ENCODE results near the gene LRP1B.
"Not testable (repeated sequence)": the region's sequence is repeated elsewhere in the genome, so short reads cannot be mapped to it uniquely, and the experiment has no call there.

The LRP1B gene

GRCh38 chr2:140687825-140688224, 1443.0 kb downstream of the LRP1B start:
- no peak for DNase-seq (ENCODE audit: low read depth)

- DNase-seq (ENCODE audit: low read depth): no peak
Measured at GRCh38 chr2:140683658-140684057, 1447.2 kb downstream of the LRP1B start.

GRCh38 chr2:140680862-140681261, 1450.0 kb downstream of the LRP1B start:
- DNase-seq (ENCODE audit: low read depth): no peak

GRCh38 chr2:140679752-140680151, 1451.1 kb downstream of the LRP1B start:
- DNase-seq (ENCODE audit: low read depth): no peak

- DNase-seq (ENCODE audit: low read depth): no peak
Measured at GRCh38 chr2:140669911-140670310, 1460.9 kb downstream of the LRP1B start.

GRCh38 chr2:140667203-140667602, 1463.6 kb downstream of the LRP1B start:
- no peak for DNase-seq (ENCODE audit: low read depth)

- DNase-seq (ENCODE audit: low read depth): no peak
Measured at GRCh38 chr2:140662504-140662903, 1468.3 kb downstream of the LRP1B start.

GRCh38 chr2:140658760-140659692, 1471.8 kb downstream of the LRP1B start:
- DNase-seq (ENCODE audit: low read depth): no peak

GRCh38 chr2:140657657-140658056, 1473.2 kb downstream of the LRP1B start:
- DNase-seq (ENCODE audit: low read depth): peak; percentile 59

- no peak for DNase-seq (ENCODE audit: low read depth)
Measured at GRCh38 chr2:140654565-140654964, 1476.3 kb downstream of the LRP1B start.

- DNase-seq (ENCODE audit: low read depth): peak; percentile 18
Measured at GRCh38 chr2:140650825-140651224, 1480.0 kb downstream of the LRP1B start.

- DNase-seq (ENCODE audit: low read depth): not testable (repeated sequence)
Measured at GRCh38 chr2:140650134-140650533, 1480.7 kb downstream of the LRP1B start.

GRCh38 chr2:140648393-140648792, 1482.4 kb downstream of the LRP1B start:
- no peak for DNase-seq (ENCODE audit: low read depth)

GRCh38 chr2:140643761-140644187, 1487.0 kb downstream of the LRP1B start:
- DNase-seq (ENCODE audit: low read depth): peak; percentile 72

- DNase-seq (ENCODE audit: low read depth): no peak
Measured at GRCh38 chr2:140641163-140641562, 1489.7 kb downstream of the LRP1B start.

GRCh38 chr2:140639628-140640027, 1491.2 kb downstream of the LRP1B start:
- no peak for DNase-seq (ENCODE audit: low read depth)

GRCh38 chr2:140630557-140630956, 1500.3 kb downstream of the LRP1B start:
- no peak for DNase-seq (ENCODE audit: low read depth)

GRCh38 chr2:140627885-140628284, 1502.9 kb downstream of the LRP1B start:
- no peak for DNase-seq (ENCODE audit: low read depth)

- DNase-seq (ENCODE audit: low read depth): no peak
Measured at GRCh38 chr2:140627136-140627535, 1503.7 kb downstream of the LRP1B start.

GRCh38 chr2:140624200-140624599, 1506.6 kb downstream of the LRP1B start:
- no peak for DNase-seq (ENCODE audit: low read depth)

- DNase-seq (ENCODE audit: low read depth): no peak
Measured at GRCh38 chr2:140621583-140622362, 1509.0 kb downstream of the LRP1B start.

GRCh38 chr2:140604788-140605187, 1526.0 kb downstream of the LRP1B start:
- no peak for DNase-seq (ENCODE audit: low read depth)

GRCh38 chr2:140604096-140604495, 1526.7 kb downstream of the LRP1B start:
- no peak for DNase-seq (ENCODE audit: low read depth)

All from amniotic epithelial cell (primary cell).